GM19372 (cell line): Measurements from ENCODE around the gene FAM83E.
"Not testable (repeated sequence)": the region's sequence is repeated elsewhere in the genome, so short reads cannot be mapped to it uniquely, and the experiment has no call there.

Experiments used
- ATAC-seq: cut with Tn5 transposase; IDR thresholded peaks from one replicate; pipeline ENCODE4 v1.9.1; 2021; ENCODE audit warnings: mild to moderate bottlenecking, low read depth, moderate library complexity; ENCODE audit not compliant: unreplicated experiment

Gene FAM83E

GRCh38 chr19:48588670-48589401, 26.0 kb downstream of the FAM83E start:
- ATAC-seq, result no peak

GRCh38 chr19:48587387-48587786, 27.5 kb downstream of the FAM83E start:
- no peak for ATAC-seq

GRCh38 chr19:48582168-48582567, 32.7 kb downstream of the FAM83E start:
- no peak for ATAC-seq

- no peak for ATAC-seq
Measured at GRCh38 chr19:48578891-48579290, 36.0 kb downstream of the FAM83E start.

- not testable (repeated sequence) for ATAC-seq
Measured at GRCh38 chr19:48577908-48578307, 37.0 kb downstream of the FAM83E start.

GRCh38 chr19:48575931-48576622, 38.8 kb downstream of the FAM83E start:
- ATAC-seq, result no peak

- ATAC-seq, result no peak
Measured at GRCh38 chr19:48573163-48573505, 41.7 kb downstream of the FAM83E start.

- no peak for ATAC-seq
Measured at GRCh38 chr19:48571378-48572162, 43.3 kb downstream of the FAM83E start.

GRCh38 chr19:48569814-48570213, 45.1 kb downstream of the FAM83E start:
- ATAC-seq, result no peak

GRCh38 chr19:48568345-48568886, 46.5 kb downstream of the FAM83E start:
- no peak for ATAC-seq

- no peak for ATAC-seq
Measured at GRCh38 chr19:48565090-48565489, 49.8 kb downstream of the FAM83E start.
